ENCODE measurements around the gene GCGR. TPM values are rescaled to one million over a fixed set of nuclear protein-coding genes. Genes with fewer than 3 reads are reported as not detected.

The GCGR gene
- total and polyA plus RNA-seq, 10 of the 15 experiments (the other 5 are each of a cell fraction or from before 2014, with no cell fraction given) = not detected

DNA sequence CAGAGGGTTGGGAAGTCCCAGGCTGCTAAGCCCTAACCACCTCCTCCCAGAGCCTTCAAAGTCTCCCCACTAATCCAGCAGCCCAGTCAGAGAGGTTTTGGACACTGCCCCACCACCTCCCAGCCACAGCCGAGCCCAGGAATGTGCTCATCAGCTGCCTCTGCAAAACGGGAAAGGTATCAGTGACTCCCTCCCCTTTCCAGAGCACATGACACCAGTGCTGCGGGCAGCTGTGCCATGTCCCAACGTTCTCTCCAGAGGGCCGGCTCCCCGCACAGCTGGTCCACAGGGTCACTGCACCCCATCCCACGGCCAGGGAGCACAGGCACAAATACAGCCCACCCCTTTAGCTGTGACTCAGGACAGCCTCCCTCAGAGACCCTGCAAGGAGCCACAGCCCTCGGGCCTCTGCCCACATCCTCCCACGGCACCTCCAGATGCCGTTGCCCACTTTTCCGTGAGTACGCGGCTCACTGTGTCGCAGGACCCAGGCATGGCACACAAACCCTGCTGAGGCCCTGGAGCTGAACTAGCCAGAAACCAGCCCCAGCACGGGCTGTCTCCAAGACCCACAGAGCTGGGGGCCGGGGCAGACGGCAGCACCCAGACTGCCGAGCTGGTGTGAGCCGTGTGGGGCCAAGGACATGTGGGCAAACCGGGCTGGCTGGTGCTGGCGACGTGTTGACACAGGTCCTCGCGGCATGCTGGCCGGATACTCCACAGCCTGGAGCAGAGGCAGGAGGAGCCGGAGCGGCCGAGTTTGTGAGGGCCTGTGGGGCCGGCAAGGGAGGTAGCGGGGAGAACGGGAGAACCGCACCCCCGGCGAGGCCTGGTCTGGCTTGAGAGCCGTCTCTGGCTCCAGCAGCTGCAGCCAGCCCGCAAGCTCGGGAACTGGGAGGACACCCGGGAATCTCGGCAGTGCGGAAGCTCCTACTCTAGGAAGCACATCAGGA, 37.2 kb downstream of the GCGR start:
- ChIA-PET RAD21 (ENCODE audit: unreplicated experiment) (no interaction called here), POLR2A (no interaction called here), CTCF (no interaction called here), SMC1A (ENCODE audit: uncharacterized antibody, unreplicated experiment) (no interaction called here)
- DNase-seq (ENCODE audit: low read depth, low spot score) (no peak), FAIRE-seq (no peak), ATAC-seq (no peak)
- no peaks in the 10 kb centered on the region for H3K79me2 ChIP-seq (ENCODE audit: control insufficient read depth, insufficient read depth, low read length)
- no peak overlapping the region for H3K27ac ChIP-seq (ENCODE audit: control insufficient read depth, insufficient read depth)
- no peaks in the 10 kb centered on the region for H3K4me1 ChIP-seq (ENCODE audit: control insufficient read depth, insufficient read depth, low read length)
- no peak overlapping the region for H2AFZ ChIP-seq (ENCODE audit: control insufficient read depth, low read depth, low read length)
- H3K4me3 ChIP-seq = no peak overlapping the region
- 82% methylated on average over 39 of the region's 40 CpGs for WGBS (ENCODE audit: insufficient coverage, insufficient replicate concordance, low lambda C conversion rate, missing lambda C conversion rate)
- no peak for TF ChIP-seq TCF12 (IDR thresholded peaks at IDR 0.05; ENCODE audit: low read depth, low read length)
- TF ChIP-seq SUZ12 (IDR thresholded peaks at IDR 0.05; ENCODE audit: unreplicated experiment) = no peak
- TF ChIP-seq CEBPB (IDR thresholded peaks at IDR 0.05; ENCODE audit: borderline replicate concordance in 1 of 2, low read depth in 2 of 2, low read length in 2 of 2) = no peak
- TF ChIP-seq CHD2 (IDR thresholded peaks at IDR 0.05; ENCODE audit: borderline replicate concordance, low read depth, low read length) = no peak
- no peak for TF ChIP-seq ZSCAN29 (IDR thresholded peaks at IDR 0.05)
- no peak for TF ChIP-seq TBL1XR1 (IDR thresholded peaks at IDR 0.05; ENCODE audit: low read depth, low read length)
- no peak for TF ChIP-seq E2F8 (IDR thresholded peaks at IDR 0.05; ENCODE audit: low read depth, partially characterized antibody)
- no peak for TF ChIP-seq IKZF1 (conservative IDR thresholded peaks at IDR 0.05)
- H3K4me2 ChIP-seq (ENCODE audit: control insufficient read depth, insufficient read depth) = no peak overlapping the region
- no peak overlapping the region for H3K9ac ChIP-seq (ENCODE audit: control insufficient read depth, insufficient read depth, low read length)
- no peaks in the 10 kb centered on the region for H4K20me1 ChIP-seq (ENCODE audit: control insufficient read depth, insufficient read depth)
- no peaks in the 10 kb centered on the region for H3K9me3 ChIP-seq (replicated peaks; ENCODE audit: control insufficient read depth, insufficient read depth, low read length)
- BruUV-seq (replicated peaks) = no TSS peak
- intact Hi-C loops (cut with micrococcal nuclease; ENCODE audit: unreplicated experiment) (no loop called here), in situ Hi-C loops (cut with MboI) (no loop called here)
- H3K36me3 ChIP-seq (ENCODE audit: control insufficient read depth in 2 of 2, insufficient read depth in 2 of 2, low read length in 1 of 2) = peaks cover 22 to 26% of the 10 kb centered on the region in 2 experiments; a peak in 3 of 4 replicates
- H3K27me3 ChIP-seq (replicated peaks in 1 of 2; ENCODE audit: control insufficient read depth in 2 of 2, insufficient read depth in 2 of 2, low read length in 1 of 2) = no peaks in the 10 kb centered on the region
